ENCODE measurements around the gene GPR180. TPM values are rescaled to one million over a fixed set of nuclear protein-coding genes. Genes with fewer than 3 reads are reported as not detected.

The GPR180 gene
- total RNA-seq, 2 donors from 2014 or later: 4.6 to 6.0 TPM

DNA sequence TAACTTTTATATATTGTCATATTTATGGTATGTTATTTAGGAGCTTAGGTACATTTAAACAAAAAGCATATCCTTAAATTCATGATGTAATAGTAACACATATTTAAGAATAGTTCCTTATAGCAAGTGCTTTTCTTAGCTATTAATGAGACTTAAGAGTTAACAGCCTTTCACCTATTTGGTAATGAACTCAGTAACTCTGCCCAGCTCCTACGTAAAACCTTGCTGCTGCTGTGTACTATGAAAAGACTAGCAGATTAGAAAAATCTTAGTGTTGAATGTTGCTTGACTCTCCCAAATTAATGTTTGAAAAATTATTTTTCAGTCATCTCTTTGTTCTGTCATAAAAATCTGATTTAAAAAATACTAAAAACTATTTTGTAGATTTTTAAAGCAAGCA is 6.9 kb downstream of the GPR180 start:
- peaks cover 8% of the 10 kb centered on the region for H3K4me1 ChIP-seq
- H3K4me3 ChIP-seq: no peak overlapping the region
- no peaks in the 10 kb centered on the region for H3K36me3 ChIP-seq (replicated peaks in 1 of 2; ENCODE audit: insufficient read depth in 1 of 2, low read depth in 2 of 2)
- H3K27me3 ChIP-seq: no peaks in the 10 kb centered on the region
- 47 to 54% methylated on average over 1 of the region's 1 CpG for WGBS, 2 donors
- no peak overlapping the region for H3K27ac ChIP-seq
- DNase-seq (no peak), ATAC-seq (no peak)
- H3K9me3 ChIP-seq: no peaks in the 10 kb centered on the region
- TF ChIP-seq POLR2A (IDR thresholded peaks at IDR 0.05): no peak
- TF ChIP-seq, protein P1, sequence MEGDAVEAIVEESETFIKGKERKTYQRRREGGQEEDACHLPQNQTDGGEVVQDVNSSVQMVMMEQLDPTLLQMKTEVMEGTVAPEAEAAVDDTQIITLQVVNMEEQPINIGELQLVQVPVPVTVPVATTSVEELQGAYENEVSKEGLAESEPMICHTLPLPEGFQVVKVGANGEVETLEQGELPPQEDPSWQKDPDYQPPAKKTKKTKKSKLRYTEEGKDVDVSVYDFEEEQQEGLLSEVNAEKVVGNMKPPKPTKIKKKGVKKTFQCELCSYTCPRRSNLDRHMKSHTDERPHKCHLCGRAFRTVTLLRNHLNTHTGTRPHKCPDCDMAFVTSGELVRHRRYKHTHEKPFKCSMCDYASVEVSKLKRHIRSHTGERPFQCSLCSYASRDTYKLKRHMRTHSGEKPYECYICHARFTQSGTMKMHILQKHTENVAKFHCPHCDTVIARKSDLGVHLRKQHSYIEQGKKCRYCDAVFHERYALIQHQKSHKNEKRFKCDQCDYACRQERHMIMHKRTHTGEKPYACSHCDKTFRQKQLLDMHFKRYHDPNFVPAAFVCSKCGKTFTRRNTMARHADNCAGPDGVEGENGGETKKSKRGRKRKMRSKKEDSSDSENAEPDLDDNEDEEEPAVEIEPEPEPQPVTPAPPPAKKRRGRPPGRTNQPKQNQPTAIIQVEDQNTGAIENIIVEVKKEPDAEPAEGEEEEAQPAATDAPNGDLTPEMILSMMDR (IDR thresholded peaks at IDR 0.05): no peak
- intact Hi-C loops (cut with DNase I): no loop called here

DNA sequence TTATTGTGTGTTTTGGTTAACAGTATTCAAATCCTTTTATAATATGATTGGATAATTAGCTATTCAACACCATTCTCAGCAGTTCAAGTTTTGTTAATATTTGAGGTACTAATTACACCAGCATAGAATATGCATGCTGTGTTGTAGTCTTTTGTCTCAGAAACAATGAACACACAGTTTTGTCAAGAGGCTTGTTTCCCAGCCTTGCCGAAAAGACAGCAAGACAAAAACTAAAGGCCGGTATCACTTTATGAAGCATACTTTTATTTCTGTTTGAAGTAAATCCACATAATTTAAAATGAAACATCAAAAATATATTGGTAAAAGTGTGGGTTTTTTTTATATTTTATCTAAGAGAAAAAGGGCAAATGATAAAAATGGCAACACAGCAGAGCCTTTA is 7.5 kb downstream of the GPR180 start:
- no peak for TF ChIP-seq POLR2A (IDR thresholded peaks at IDR 0.05)
- TF ChIP-seq, protein P1 (IDR thresholded peaks at IDR 0.05): no peak
- H3K9me3 ChIP-seq: no peaks in the 10 kb centered on the region
- H3K36me3 ChIP-seq (replicated peaks in 1 of 2; ENCODE audit: insufficient read depth in 1 of 2, low read depth in 2 of 2): no peaks in the 10 kb centered on the region
- H3K4me3 ChIP-seq: no peak overlapping the region
- intact Hi-C loops (cut with DNase I): no loop called here
- no peaks in the 10 kb centered on the region for H3K27me3 ChIP-seq
- ATAC-seq: no peak
- no peak overlapping the region for H3K27ac ChIP-seq
- no peak for DNase-seq
- H3K4me1 ChIP-seq: peaks cover 8% of the 10 kb centered on the region
- 80 to 95% methylated on average over 2 of the region's 2 CpGs for WGBS, 2 donors

DNA sequence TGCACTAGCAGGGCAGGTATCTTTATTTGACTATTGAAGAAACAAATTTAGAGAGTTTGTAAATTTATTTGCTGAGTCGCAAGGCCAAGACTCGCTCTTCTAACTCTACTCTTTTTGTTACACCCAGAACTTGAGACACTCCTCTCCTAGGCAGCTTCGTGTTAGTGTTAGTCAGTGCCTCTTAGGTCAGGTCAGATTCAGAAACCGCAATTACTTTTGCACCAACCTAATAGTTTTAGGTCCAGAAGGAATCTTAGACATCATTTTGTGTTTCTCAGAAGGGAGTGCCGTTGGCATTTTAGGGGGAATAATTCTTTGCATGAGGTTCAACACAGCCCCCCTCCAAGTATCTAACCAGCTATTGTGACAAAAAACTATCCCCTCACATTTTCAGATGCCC is 8.8 kb downstream of the GPR180 start:
- 96% methylated on average over 5 of the region's 5 CpGs for WGBS, 2 donors
- Histone ChIP-seq H3K36me3 (replicated peaks in 1 of 2; ENCODE audit: insufficient read depth in 1 of 2, low read depth in 2 of 2) (no peaks in the 10 kb centered on the region), H3K4me1 (peaks cover 8% of the 10 kb centered on the region), H3K9me3 (no peaks in the 10 kb centered on the region), H3K27ac (no peak overlapping the region), H3K4me3 (no peak overlapping the region), H3K27me3 (no peaks in the 10 kb centered on the region)
- no peak for ATAC-seq
- intact Hi-C loops (cut with DNase I): no loop called here
- no peak for TF ChIP-seq POLR2A (IDR thresholded peaks at IDR 0.05)
- TF ChIP-seq, protein P1 (IDR thresholded peaks at IDR 0.05): no peak
- DNase-seq: no peak

DNA sequence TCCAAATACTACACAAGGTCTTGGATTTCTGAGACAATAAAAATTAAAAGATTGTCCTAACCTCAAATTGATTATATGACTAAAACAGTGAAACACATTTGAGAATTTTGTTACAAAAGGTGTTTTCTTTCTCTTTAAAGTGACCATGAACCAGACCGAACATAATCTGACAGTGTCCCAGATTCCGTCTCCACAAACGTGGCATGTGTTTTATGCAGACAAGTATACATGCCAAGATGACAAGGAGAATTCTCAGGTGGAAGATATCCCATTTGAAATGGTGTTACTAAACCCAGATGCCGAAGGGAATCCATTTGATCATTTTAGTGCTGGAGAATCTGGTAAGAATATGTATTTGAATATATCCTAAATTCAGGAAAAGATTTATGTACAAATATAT is 10.4 kb downstream of the GPR180 start:
- intact Hi-C loops (cut with DNase I): no loop called here
- H3K4me1 ChIP-seq: peaks cover 8% of the 10 kb centered on the region
- TF ChIP-seq, protein P1 (IDR thresholded peaks at IDR 0.05): no peak
- TF ChIP-seq POLR2A (IDR thresholded peaks at IDR 0.05): no peak
- H3K27me3 ChIP-seq: no peaks in the 10 kb centered on the region
- DNase-seq (no peak), ATAC-seq (no peak)
- no peak overlapping the region for H3K4me3 ChIP-seq
- H3K9me3 ChIP-seq: no peaks in the 10 kb centered on the region
- 19 to 52% methylated on average over 4 of the region's 4 CpGs for WGBS, 2 donors
- no peaks in the 10 kb centered on the region for H3K36me3 ChIP-seq (replicated peaks in 1 of 2; ENCODE audit: insufficient read depth in 1 of 2, low read depth in 2 of 2)
- no peak overlapping the region for H3K27ac ChIP-seq

DNA sequence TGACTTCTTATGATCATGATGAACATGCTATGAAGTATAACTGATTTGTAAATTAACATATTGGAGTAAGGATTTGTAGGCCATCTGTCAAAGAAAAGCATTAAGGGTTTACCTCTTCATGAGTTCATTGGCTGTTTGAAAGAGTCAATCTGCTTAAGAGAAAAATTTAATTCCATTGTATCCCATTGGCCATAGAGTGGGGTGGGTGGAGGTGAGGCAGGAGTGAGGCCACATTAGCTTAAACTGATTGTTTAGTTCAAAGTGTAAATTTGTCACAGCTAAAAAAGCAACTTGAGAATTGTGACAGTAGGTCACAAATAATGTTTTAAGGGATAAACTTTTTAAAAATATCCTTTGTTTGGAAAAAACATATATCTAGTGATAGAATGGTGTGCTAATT is 11.4 kb downstream of the GPR180 start:
- Histone ChIP-seq H3K27me3 (no peaks in the 10 kb centered on the region), H3K36me3 (replicated peaks in 1 of 2; ENCODE audit: insufficient read depth in 1 of 2, low read depth in 2 of 2) (no peaks in the 10 kb centered on the region), H3K9me3 (no peaks in the 10 kb centered on the region), H3K27ac (no peak overlapping the region), H3K4me1 (peaks cover 4% of the 10 kb centered on the region), H3K4me3 (no peak overlapping the region)
- intact Hi-C loops (cut with DNase I): no loop called here
- DNase-seq (no peak), ATAC-seq (no peak)
- TF ChIP-seq POLR2A (IDR thresholded peaks at IDR 0.05): no peak
- TF ChIP-seq, protein P1 (IDR thresholded peaks at IDR 0.05): no peak
